Osteoblast (primary cell): ENCODE data around the gene PSD4. TPM values are rescaled to one million over a fixed set of nuclear protein-coding genes. Genes with fewer than 3 reads are reported as not detected.

Source experiments
- DNase-seq: peaks from one replicate; pipeline ENCODE4 v3.0.0; 2011; ENCODE audit warnings: low spot score, mixed read lengths; ENCODE audit not compliant: insufficient read length; ENCODE audit errors: missing footprints
- H2AFZ ChIP-seq: 2 replicates; pipeline ENCODE4 v1.6.0; 2011; ENCODE audit warnings: mild to moderate bottlenecking, low read length
- H3K27ac ChIP-seq: 2 replicates; pipeline ENCODE4 v1.5.1; 2011; ENCODE audit warnings: mild to moderate bottlenecking, low read depth, low read length, moderate library complexity
- H3K27me3 ChIP-seq: 2 replicates; pipeline ENCODE4 v1.6.0; 2012; ENCODE audit warnings: mild to moderate bottlenecking, control low read depth, inconsistent platforms, low read length, moderate library complexity; ENCODE audit not compliant: insufficient read depth
- H3K36me3 ChIP-seq: 2 replicates; pipeline ENCODE4 v1.5.1; 2011; ENCODE audit warnings: mild to moderate bottlenecking, low read length, control low read depth, moderate library complexity; ENCODE audit not compliant: insufficient read depth
- H3K4me1 ChIP-seq: 2 replicates; pipeline ENCODE4 v1.5.1; 2011; ENCODE audit warnings: mild to moderate bottlenecking, low read length, control low read depth, moderate library complexity; ENCODE audit not compliant: insufficient read depth
- H3K4me2 ChIP-seq: 2 replicates; pipeline ENCODE4 v1.6.0; 2011; ENCODE audit warnings: mild to moderate bottlenecking, low read length; ENCODE audit not compliant: insufficient read depth
- H3K4me3 ChIP-seq: fragments of 200-600 bp; sonication (generic); 3 replicates; pipeline ENCODE4 v1.5.1; 2012; ENCODE audit warnings: mild to moderate bottlenecking, low read length, inconsistent platforms; ENCODE audit not compliant: insufficient read depth
- H3K79me2 ChIP-seq: 2 replicates; pipeline ENCODE4 v1.6.0; 2012; ENCODE audit warnings: mild to moderate bottlenecking, low read length, control low read depth, inconsistent platforms; ENCODE audit not compliant: insufficient read depth
- H3K9me3 ChIP-seq: 2 replicates; pipeline ENCODE4 v1.5.1; 2011; ENCODE audit warnings: low read depth, low read length, control low read depth
- H4K20me1 ChIP-seq: 2 replicates; pipeline ENCODE4 v1.6.0; 2012; ENCODE audit warnings: mild to moderate bottlenecking, low read length, control low read depth; ENCODE audit not compliant: insufficient read depth
- total RNA-seq: library from RNA; depleted of rRNA; stranded (reverse); fragments of >200 nt; gene quantifications from 2 replicates; pipeline ENCODE4 v1.2.3, GENCODE V29; 2012
- TF ChIP-seq, protein P1 (sequence below): IDR thresholded peaks from 2 replicates; pipeline ENCODE4 v1.5.1; 2011; ENCODE audit warnings: mild to moderate bottlenecking, low read depth, low read length, moderate library complexity; ENCODE audit errors: extremely low read depth

The PSD4 gene
- total RNA-seq, 1 donor, result 1.8 TPM

DNA sequence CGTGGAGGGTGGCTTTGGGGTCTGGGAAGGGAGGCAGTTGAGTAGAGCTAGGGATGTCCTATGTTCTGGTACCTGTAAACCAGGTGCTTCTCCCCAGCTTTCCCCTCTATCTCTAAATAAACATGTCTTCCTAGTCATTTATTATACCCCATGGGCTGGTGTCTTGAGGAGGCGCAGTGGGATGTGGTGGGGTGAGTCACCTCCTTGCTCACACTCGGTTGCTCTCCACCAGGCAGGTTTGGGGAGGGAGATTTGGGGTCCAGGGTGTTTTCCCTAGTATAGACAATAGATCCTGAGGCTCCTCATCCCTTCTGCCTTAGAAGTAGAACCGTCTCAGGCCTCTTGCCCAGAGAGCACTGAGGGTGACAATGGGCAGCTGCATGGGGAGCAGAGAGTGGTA lies 5.1 kb downstream of the PSD4 start:
- Histone ChIP-seq H3K4me2 (no peak overlapping the region), H3K27ac (no peak overlapping the region), H3K27me3 (no peaks in the 10 kb centered on the region), H3K79me2 (no peaks in the 10 kb centered on the region), H2AFZ (no peak overlapping the region), H3K4me3 (no peak overlapping the region), H3K4me1 (no peaks in the 10 kb centered on the region), H4K20me1 (no peaks in the 10 kb centered on the region), H3K9me3 (no peaks in the 10 kb centered on the region), H3K36me3 (no peaks in the 10 kb centered on the region)
- TF ChIP-seq, protein P1, sequence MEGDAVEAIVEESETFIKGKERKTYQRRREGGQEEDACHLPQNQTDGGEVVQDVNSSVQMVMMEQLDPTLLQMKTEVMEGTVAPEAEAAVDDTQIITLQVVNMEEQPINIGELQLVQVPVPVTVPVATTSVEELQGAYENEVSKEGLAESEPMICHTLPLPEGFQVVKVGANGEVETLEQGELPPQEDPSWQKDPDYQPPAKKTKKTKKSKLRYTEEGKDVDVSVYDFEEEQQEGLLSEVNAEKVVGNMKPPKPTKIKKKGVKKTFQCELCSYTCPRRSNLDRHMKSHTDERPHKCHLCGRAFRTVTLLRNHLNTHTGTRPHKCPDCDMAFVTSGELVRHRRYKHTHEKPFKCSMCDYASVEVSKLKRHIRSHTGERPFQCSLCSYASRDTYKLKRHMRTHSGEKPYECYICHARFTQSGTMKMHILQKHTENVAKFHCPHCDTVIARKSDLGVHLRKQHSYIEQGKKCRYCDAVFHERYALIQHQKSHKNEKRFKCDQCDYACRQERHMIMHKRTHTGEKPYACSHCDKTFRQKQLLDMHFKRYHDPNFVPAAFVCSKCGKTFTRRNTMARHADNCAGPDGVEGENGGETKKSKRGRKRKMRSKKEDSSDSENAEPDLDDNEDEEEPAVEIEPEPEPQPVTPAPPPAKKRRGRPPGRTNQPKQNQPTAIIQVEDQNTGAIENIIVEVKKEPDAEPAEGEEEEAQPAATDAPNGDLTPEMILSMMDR, result no peak
- no peak for DNase-seq

DNA sequence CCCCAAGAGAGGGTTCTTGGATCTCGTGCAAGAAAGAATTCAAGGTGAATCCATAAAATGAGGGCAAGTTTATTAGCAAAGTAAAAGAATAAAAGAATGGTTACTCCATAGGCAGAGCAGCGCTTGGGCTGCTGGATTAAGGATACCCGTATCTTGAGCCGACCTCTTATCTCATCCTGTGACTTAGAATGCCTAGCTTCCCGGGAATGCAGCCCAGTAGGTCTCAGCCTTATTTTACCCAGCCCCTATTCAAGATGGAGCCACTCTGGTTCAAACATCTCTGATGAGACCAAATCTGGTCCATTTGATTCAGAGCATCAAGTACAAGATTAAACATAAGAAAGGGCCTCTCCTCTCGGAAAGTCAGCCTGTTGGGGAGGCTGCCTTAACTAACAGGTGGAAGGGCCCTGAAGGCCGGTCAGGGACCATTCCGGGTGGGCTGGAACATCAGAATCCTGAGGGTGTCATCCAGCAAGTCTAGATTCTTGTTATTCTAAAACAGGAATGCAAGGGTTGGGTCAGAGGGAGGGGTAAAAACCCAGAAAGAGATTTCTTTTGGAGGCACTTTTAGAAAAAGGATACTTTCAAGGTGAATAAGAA lies 5.8 kb downstream of the PSD4 start:
- Histone ChIP-seq H3K27ac (no peak overlapping the region), H3K4me3 (no peak overlapping the region), H3K4me1 (no peaks in the 10 kb centered on the region), H3K36me3 (no peaks in the 10 kb centered on the region), H2AFZ (no peak overlapping the region), H3K4me2 (no peak overlapping the region), H3K27me3 (no peaks in the 10 kb centered on the region), H3K9me3 (no peaks in the 10 kb centered on the region), H4K20me1 (no peaks in the 10 kb centered on the region), H3K79me2 (no peaks in the 10 kb centered on the region)
- DNase-seq, result no peak
- TF ChIP-seq, protein P1, result no peak

GRCh38 chr2:113180131-113180946 lies 6.6 kb downstream of the PSD4 start:
- Histone ChIP-seq H2AFZ (no peak overlapping the region), H3K4me2 (no peak overlapping the region), H3K27me3 (no peaks in the 10 kb centered on the region), H3K27ac (no peak overlapping the region), H4K20me1 (no peaks in the 10 kb centered on the region), H3K36me3 (no peaks in the 10 kb centered on the region), H3K9me3 (no peaks in the 10 kb centered on the region), H3K4me3 (no peak overlapping the region), H3K79me2 (no peaks in the 10 kb centered on the region), H3K4me1 (no peaks in the 10 kb centered on the region)
- TF ChIP-seq, protein P1, result no peak
- no peak for DNase-seq

- TF ChIP-seq, protein P1, result no peak
- H3K36me3 ChIP-seq, result no peaks in the 10 kb centered on the region
- H3K4me1 ChIP-seq, result no peaks in the 10 kb centered on the region
- H3K27ac ChIP-seq, result no peak overlapping the region
- H3K27me3 ChIP-seq, result no peaks in the 10 kb centered on the region
- H2AFZ ChIP-seq, result no peak overlapping the region
- no peaks in the 10 kb centered on the region for H4K20me1 ChIP-seq
- no peak overlapping the region for H3K4me2 ChIP-seq
- no peak for DNase-seq
- H3K79me2 ChIP-seq, result no peaks in the 10 kb centered on the region
- no peak overlapping the region for H3K4me3 ChIP-seq
- H3K9me3 ChIP-seq, result no peaks in the 10 kb centered on the region
These were observed 7.7 kb downstream of the PSD4 start for GRCh38 chr2:113181258-113182051.
